Colonic mucosa (tissue), 4 donors: ENCODE measurements around the gene CDH8. TPM values are rescaled to one million over a fixed set of nuclear protein-coding genes. Genes with fewer than 3 reads are reported as not detected.

Experiments used
- DNase-seq: peaks from one replicate; pipeline ENCODE4 v3.0.0-alpha.2; 2020
- H3K27ac ChIP-seq: fragments of 200-600 bp; one replicate; pipeline ENCODE4 v1.8.0; 2021
- H3K27me3 ChIP-seq: fragments of 200-600 bp; one replicate; pipeline ENCODE4 v1.8.0; 2021
- H3K36me3 ChIP-seq: fragments of 200-600 bp; one replicate; pipeline ENCODE4 v1.8.0; 2021
- H3K4me1 ChIP-seq: fragments of 200-600 bp; one replicate; pipeline ENCODE4 v1.8.0; 2021; ENCODE audit warnings: mild to moderate bottlenecking
- H3K4me3 ChIP-seq: fragments of 200-600 bp; one replicate; pipeline ENCODE4 v1.8.0; 2021
- H3K9ac ChIP-seq, 2 donors: one replicate each; pipeline ENCODE4 v1.7.0; 2013; ENCODE audit warnings: control low read depth in 2 of 2, low read depth in 2 of 2, low read length in 2 of 2
- H3K9me3 ChIP-seq: fragments of 200-600 bp; one replicate; pipeline ENCODE4 v1.8.0; 2021
- intact Hi-C: fragments of 100-400 bp; cut with DNase I; formaldehyde crosslinking; loops from one replicate; pipeline ENCODE4 v1.14.1; 2022
- total RNA-seq, 2 donors: library from RNA; stranded (reverse); fragmentation: NEBNext Ultra II Directional in 1 of 2; extraction: Animal tissue kit (Norgen Biotek cat#: 25700) in 1 of 2; gene quantifications; one replicate each; pipeline ENCODE4 v1.2.1, GENCODE V29; 2021
- TF ChIP-seq, protein P1 (sequence below): fragments of 200-600 bp; IDR thresholded peaks from one replicate; pipeline ENCODE4 v1.8.0; 2022; ENCODE audit warnings: antibody characterized with exemption, mild to moderate bottlenecking
- donor health status: healthy.
- donor health status: DM: no; HTN: no; CAD: no.
- donor health status: DM: no; HTN: no; CAD: no.

CDH8 gene
- total RNA-seq, 2 donors from 2014 or later, result 0.13 to 0.69 TPM

- no peak for DNase-seq
- Histone ChIP-seq H3K9ac (no peak overlapping the region), H3K27me3 (no peaks in the 10 kb centered on the region), H3K36me3 (no peaks in the 10 kb centered on the region), H3K4me1 (no peaks in the 10 kb centered on the region), H3K27ac (no peak overlapping the region), H3K9me3 (no peaks in the 10 kb centered on the region), H3K4me3 (no peak overlapping the region)
- TF ChIP-seq, protein P1, sequence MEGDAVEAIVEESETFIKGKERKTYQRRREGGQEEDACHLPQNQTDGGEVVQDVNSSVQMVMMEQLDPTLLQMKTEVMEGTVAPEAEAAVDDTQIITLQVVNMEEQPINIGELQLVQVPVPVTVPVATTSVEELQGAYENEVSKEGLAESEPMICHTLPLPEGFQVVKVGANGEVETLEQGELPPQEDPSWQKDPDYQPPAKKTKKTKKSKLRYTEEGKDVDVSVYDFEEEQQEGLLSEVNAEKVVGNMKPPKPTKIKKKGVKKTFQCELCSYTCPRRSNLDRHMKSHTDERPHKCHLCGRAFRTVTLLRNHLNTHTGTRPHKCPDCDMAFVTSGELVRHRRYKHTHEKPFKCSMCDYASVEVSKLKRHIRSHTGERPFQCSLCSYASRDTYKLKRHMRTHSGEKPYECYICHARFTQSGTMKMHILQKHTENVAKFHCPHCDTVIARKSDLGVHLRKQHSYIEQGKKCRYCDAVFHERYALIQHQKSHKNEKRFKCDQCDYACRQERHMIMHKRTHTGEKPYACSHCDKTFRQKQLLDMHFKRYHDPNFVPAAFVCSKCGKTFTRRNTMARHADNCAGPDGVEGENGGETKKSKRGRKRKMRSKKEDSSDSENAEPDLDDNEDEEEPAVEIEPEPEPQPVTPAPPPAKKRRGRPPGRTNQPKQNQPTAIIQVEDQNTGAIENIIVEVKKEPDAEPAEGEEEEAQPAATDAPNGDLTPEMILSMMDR, result no peak
- intact Hi-C loops, result no loop called here
These were observed 48.7 kb downstream of the CDH8 start for GRCh38 chr16:61987474-61988012.

- no peaks in the 10 kb centered on the region for H3K27me3 ChIP-seq
- no peaks in the 10 kb centered on the region for H3K4me1 ChIP-seq
- no peak overlapping the region for H3K27ac ChIP-seq
- intact Hi-C loops, result no loop called here
- TF ChIP-seq, protein P1, result no peak
- H3K36me3 ChIP-seq, result no peaks in the 10 kb centered on the region
- no peak overlapping the region for H3K9ac ChIP-seq
- no peak for DNase-seq
- H3K9me3 ChIP-seq, result no peaks in the 10 kb centered on the region
- no peak overlapping the region for H3K4me3 ChIP-seq
These were observed 67.2 kb downstream of the CDH8 start for GRCh38 chr16:61969077-61969382.

- Histone ChIP-seq H3K4me1 (no peaks in the 10 kb centered on the region), H3K36me3 (no peaks in the 10 kb centered on the region), H3K4me3 (no peak overlapping the region), H3K27me3 (no peaks in the 10 kb centered on the region), H3K9ac (no peak overlapping the region), H3K27ac (no peak overlapping the region), H3K9me3 (no peaks in the 10 kb centered on the region)
- TF ChIP-seq, protein P1, result no peak
- DNase-seq, result no peak
- intact Hi-C loops, result no loop called here
These were observed 67.8 kb downstream of the CDH8 start for GRCh38 chr16:61968242-61969076.

- no peak overlapping the region for H3K9ac ChIP-seq
- no peak for DNase-seq
- H3K4me1 ChIP-seq, result no peaks in the 10 kb centered on the region
- intact Hi-C loops, result no loop called here
- H3K9me3 ChIP-seq, result no peaks in the 10 kb centered on the region
- TF ChIP-seq, protein P1, result no peak
- no peak overlapping the region for H3K27ac ChIP-seq
- H3K36me3 ChIP-seq, result no peaks in the 10 kb centered on the region
- no peak overlapping the region for H3K4me3 ChIP-seq
- H3K27me3 ChIP-seq, result no peaks in the 10 kb centered on the region
These were observed 79.0 kb downstream of the CDH8 start for GRCh38 chr16:61957075-61957855.

- TF ChIP-seq, protein P1, result no peak
These were observed 83.4 kb downstream of the CDH8 start for GRCh38 chr16:61952841-61953240.

More at GRCh38 chr16:61952841-61953240, 83.4 kb downstream of the CDH8 start:
- Histone ChIP-seq H3K27me3 (no peaks in the 10 kb centered on the region), H3K4me3 (no peak overlapping the region), H3K4me1 (no peaks in the 10 kb centered on the region), H3K9me3 (no peaks in the 10 kb centered on the region), H3K9ac (no peak overlapping the region), H3K36me3 (no peaks in the 10 kb centered on the region), H3K27ac (no peak overlapping the region)
- no peak for DNase-seq
- intact Hi-C loops, result no loop called here
